Activated CD8-positive, alpha-beta T cell treated with anti-CD3 and anti-CD28 coated beads for 36 hours (primary cell): ENCODE measurements around the gene AWAT2. TPM values are rescaled to one million over a fixed set of nuclear protein-coding genes. Genes with fewer than 3 reads are reported as not detected.

Source experiments
- ATAC-seq: fragments of 200-7000 bp; cut with Tn5 transposase; one replicate; pipeline ENCODE4 v1.10.0; 2021; ENCODE audit warnings: mild to moderate bottlenecking, moderate library complexity
- CTCF ChIA-PET: fragments of 350-600 bp; sonication (Branson Sonifier 250); formaldehyde crosslinking; loops from one replicate; lab custom pipeline; 2021; ENCODE audit warnings: antibody characterized with exemption; lab: Charles Lee
- POLR2A ChIA-PET: fragments of 350-600 bp; sonication (Branson Sonifier 250); formaldehyde crosslinking; loops from one replicate; lab custom pipeline; 2021; ENCODE audit warnings: antibody characterized with exemption; lab: Charles Lee
- DNase-seq: peaks from one replicate; pipeline ENCODE4 v3.0.0-alpha.2; 2020
- H3K27ac Mint-ChIP-seq: one replicate; pipeline ENCODE4 v1.8.0; 2021; ENCODE audit warnings: mild to moderate bottlenecking, mixed read lengths
- H3K27me3 Mint-ChIP-seq: one replicate; pipeline ENCODE4 v1.8.0; 2021; ENCODE audit warnings: mixed read lengths
- H3K36me3 Mint-ChIP-seq: one replicate; pipeline ENCODE4 v1.8.0; 2021; ENCODE audit warnings: low read depth, mixed read lengths
- H3K4me1 Mint-ChIP-seq: one replicate; pipeline ENCODE4 v1.8.0; 2021; ENCODE audit warnings: low read depth, mixed read lengths
- H3K4me3 Mint-ChIP-seq: one replicate; pipeline ENCODE4 v1.8.0; 2021; ENCODE audit warnings: mild to moderate bottlenecking, moderate library complexity, mixed read lengths
- H3K9me3 Mint-ChIP-seq: one replicate; pipeline ENCODE4 v1.8.0; 2021; ENCODE audit warnings: mixed read lengths
- intact Hi-C: fragments of 100-400 bp; cut with micrococcal nuclease; formaldehyde crosslinking; loops from one replicate; pipeline ENCODE4 v1.10.0; 2022
- total RNA-seq, 2 experiments: library from RNA; stranded (reverse); gene quantifications; one replicate each; pipeline ENCODE4 v1.2.3, GENCODE V29; 2021
- TF ChIP-seq, protein P1 (sequence below): fragments of 200-600 bp; IDR thresholded peaks from one replicate; pipeline ENCODE4 v1.8.0; 2022; ENCODE audit warnings: antibody characterized with exemption, mild to moderate bottlenecking

Gene AWAT2
- total RNA-seq, 2 experiments from 2014 or later: not detected

DNA sequence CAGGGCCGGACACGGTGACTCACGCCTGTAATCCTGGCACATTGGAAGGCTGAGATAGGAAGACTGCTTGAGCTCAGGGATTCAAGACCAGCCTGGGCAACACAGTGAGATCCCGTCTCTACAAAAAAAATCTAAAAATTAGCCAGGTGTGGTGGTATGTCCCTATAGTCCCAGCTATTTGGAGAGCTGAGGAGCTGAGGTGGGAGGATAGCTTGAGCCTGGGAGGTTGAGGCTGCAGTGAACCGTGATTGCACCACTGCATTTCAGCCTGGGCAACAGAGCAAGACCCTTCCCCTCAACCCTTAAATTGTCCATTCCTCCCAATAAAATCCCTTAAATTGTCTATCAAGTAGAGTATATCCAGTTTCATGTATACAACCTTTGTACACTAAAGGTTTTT, 29.6 kb upstream of the AWAT2 start:
- Mint-ChIP-seq H3K4me1 (no peaks in the 10 kb centered on the region), H3K36me3 (no peaks in the 10 kb centered on the region), H3K9me3 (no peaks in the 10 kb centered on the region), H3K4me3 (no peak overlapping the region), H3K27me3 (no peaks in the 10 kb centered on the region), H3K27ac (no peak overlapping the region)
- POLR2A ChIA-PET: no interaction called here
- CTCF ChIA-PET: interaction anchor here (0.7 to 1.2 kb wide), 2 partner anchors 18 to 575 kb away, joined by 3 read pairs; partner anchors contain the start of gene NALF2
- no peak for DNase-seq
- TF ChIP-seq, protein P1, sequence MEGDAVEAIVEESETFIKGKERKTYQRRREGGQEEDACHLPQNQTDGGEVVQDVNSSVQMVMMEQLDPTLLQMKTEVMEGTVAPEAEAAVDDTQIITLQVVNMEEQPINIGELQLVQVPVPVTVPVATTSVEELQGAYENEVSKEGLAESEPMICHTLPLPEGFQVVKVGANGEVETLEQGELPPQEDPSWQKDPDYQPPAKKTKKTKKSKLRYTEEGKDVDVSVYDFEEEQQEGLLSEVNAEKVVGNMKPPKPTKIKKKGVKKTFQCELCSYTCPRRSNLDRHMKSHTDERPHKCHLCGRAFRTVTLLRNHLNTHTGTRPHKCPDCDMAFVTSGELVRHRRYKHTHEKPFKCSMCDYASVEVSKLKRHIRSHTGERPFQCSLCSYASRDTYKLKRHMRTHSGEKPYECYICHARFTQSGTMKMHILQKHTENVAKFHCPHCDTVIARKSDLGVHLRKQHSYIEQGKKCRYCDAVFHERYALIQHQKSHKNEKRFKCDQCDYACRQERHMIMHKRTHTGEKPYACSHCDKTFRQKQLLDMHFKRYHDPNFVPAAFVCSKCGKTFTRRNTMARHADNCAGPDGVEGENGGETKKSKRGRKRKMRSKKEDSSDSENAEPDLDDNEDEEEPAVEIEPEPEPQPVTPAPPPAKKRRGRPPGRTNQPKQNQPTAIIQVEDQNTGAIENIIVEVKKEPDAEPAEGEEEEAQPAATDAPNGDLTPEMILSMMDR: no peak
- intact Hi-C loops: no loop called here
- ATAC-seq: no peak

DNA sequence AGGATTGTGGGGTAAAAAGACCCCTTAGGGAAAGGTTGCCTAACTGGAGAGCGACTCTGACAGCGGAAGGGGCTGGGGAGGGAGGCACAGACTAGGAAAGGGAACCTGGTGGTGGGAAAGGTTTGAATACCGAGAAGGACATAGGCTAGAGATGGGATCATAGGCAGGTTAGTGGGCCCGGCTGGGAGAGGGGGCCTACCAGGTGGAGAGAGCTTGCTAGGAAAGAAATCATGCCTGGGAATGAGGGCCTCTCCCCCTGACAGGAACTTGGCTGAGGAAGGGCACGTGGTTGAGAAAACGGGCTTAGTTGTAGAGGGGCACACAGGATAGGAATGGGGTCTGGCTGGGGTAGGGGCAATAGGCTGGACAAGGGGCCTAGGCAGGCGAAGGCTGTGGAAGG, 16.9 kb upstream of the AWAT2 start:
- ChIA-PET POLR2A (interaction anchor here (0.6 kb wide), 1 partner anchor 1222 kb away, joined by 4 read pairs; no protein-coding TSS in a partner anchor), CTCF (no interaction called here)
- no peaks in the 10 kb centered on the region for H3K9me3 Mint-ChIP-seq
- ATAC-seq (no peak), DNase-seq (no peak)
- TF ChIP-seq, protein P1: no peak
- no peak overlapping the region for H3K27ac Mint-ChIP-seq
- H3K27me3 Mint-ChIP-seq: no peaks in the 10 kb centered on the region
- intact Hi-C loops: no loop called here
- H3K36me3 Mint-ChIP-seq: no peaks in the 10 kb centered on the region
- no peak overlapping the region for H3K4me3 Mint-ChIP-seq
- no peaks in the 10 kb centered on the region for H3K4me1 Mint-ChIP-seq

DNA sequence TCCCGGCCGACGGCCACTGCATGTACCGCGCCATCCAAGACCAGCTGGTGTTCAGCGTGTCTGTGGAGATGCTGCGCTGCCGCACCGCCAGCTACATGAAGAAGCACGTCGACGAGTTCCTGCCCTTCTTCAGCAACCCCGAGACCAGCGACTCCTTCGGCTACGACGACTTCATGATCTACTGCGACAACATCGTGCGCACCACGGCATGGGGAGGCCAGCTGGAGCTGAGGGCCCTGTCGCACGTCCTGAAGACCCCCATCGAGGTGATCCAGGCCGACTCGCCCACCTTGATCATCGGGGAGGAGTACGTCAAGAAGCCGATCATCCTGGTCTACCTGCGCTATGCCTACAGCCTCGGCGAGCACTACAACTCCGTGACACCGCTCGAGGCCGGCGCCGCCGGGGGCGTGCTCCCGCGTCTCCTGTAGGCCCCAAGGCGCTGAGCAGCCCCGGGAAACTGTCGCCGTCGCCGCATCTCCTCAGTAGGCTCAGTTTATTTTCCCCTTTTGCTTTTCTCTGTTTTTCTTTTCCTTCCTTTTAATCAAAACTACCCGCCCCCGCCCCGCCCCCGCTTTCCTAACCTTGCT, 13.3 kb upstream of the AWAT2 start:
- CTCF ChIA-PET: no interaction called here
- H3K27ac Mint-ChIP-seq: no peak overlapping the region
- no peak overlapping the region for H3K4me3 Mint-ChIP-seq
- no peak for ATAC-seq
- H3K27me3 Mint-ChIP-seq: no peaks in the 10 kb centered on the region
- TF ChIP-seq, protein P1: no peak
- intact Hi-C loops: no loop called here
- no peak for DNase-seq
- no peaks in the 10 kb centered on the region for H3K36me3 Mint-ChIP-seq
- no peaks in the 10 kb centered on the region for H3K4me1 Mint-ChIP-seq
- POLR2A ChIA-PET: no interaction called here
- H3K9me3 Mint-ChIP-seq: no peaks in the 10 kb centered on the region

DNA sequence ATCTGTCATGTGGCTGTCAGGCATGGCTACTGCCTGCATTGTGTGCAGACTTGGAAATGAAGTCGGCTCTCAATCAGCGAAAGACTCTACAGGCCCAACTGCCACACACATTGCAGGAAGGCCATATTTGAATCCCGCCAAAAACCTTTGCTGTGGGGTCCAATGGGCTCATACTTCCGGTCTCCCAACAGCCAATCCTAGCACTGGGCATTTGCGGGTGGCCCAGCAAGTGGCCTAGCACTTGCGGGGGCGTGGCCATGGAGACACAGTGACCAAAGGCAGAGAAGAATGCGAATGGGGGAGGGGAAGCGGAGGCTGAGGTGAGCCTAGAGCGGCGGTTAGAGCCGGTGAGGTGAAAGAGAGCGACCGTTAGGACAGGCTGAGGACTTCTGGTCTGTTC, 12.3 kb upstream of the AWAT2 start, which contains the start of gene OTUD6A:
Gene OTUD6A (plus strand): TSS at position 382 of the 400 bp plus-strand sequence. CDS start 68 bp downstream, outside the sequence.
- CTCF ChIA-PET: no interaction called here
- H3K4me3 Mint-ChIP-seq: no peak within 1 kb of the TSS

DNA sequence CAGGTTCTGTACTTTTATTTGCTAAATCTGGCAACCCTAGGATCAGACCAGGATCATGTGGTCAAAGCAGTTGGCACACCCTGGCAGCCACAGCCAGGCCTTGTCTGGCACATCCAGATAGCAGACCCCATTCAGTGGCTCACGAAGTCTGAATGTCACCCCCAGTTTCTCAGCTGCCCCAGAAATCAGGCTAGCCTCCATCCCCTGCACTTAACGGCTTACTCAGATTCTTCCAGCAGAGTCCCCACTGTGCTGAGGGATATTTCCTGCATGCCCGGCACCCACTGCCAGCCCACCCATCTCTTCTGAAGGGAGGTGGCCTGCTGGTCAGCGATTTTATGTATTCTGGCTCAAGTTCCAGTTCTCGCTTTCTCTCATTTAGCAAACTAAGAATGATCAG, 4.7 kb upstream of the AWAT2 start:
- no peak overlapping the region for H3K27ac Mint-ChIP-seq
- TF ChIP-seq, protein P1: no peak
- no peaks in the 10 kb centered on the region for H3K9me3 Mint-ChIP-seq
- POLR2A ChIA-PET: no interaction called here
- no peaks in the 10 kb centered on the region for H3K36me3 Mint-ChIP-seq
- ATAC-seq (no peak), DNase-seq (no peak)
- CTCF ChIA-PET: no interaction called here
- intact Hi-C loops: no loop called here
- H3K27me3 Mint-ChIP-seq: peaks cover 3% of the 10 kb centered on the region
- no peaks in the 10 kb centered on the region for H3K4me1 Mint-ChIP-seq
- no peak overlapping the region for H3K4me3 Mint-ChIP-seq

More for the DNA sequence above, 12.3 kb upstream of the AWAT2 start, which contains the start of gene OTUD6A:
- POLR2A ChIA-PET: no interaction called here
- ATAC-seq: no peak
- no peak for DNase-seq
- intact Hi-C loops: no loop called here
- Mint-ChIP-seq H3K27me3 (peaks cover 1% of the 10 kb centered on the region), H3K9me3 (no peaks in the 10 kb centered on the region), H3K27ac (no peak within 1 kb of the TSS), H3K4me1 (no peaks in the 10 kb centered on the region), H3K36me3 (no peaks in the 10 kb centered on the region)
- TF ChIP-seq, protein P1: no peak
